GM23248 (cell line): Measurements from ENCODE around the gene ABL2. TPM values are rescaled to one million over a fixed set of nuclear protein-coding genes. Genes with fewer than 3 reads are reported as not detected.

Experiments used
- DNase-seq: peaks from one replicate; pipeline ENCODE4 v3.0.0-alpha.2; 2015
- H2AFZ ChIP-seq: fragments of 200-600 bp; sonication (generic); 2 replicates; pipeline ENCODE4 v1.6.1; 2016; ENCODE audit warnings: antibody characterized with exemption
- H3F3A ChIP-seq: fragments of 200-600 bp; sonication (generic); 2 replicates; pipeline ENCODE4 v1.6.1; 2016; ENCODE audit warnings: mild to moderate bottlenecking, antibody characterized with exemption, mixed run types; ENCODE audit not compliant: insufficient read depth
- H3K27ac ChIP-seq: fragments of 200-600 bp; sonication (generic); 2 replicates; pipeline ENCODE4 v1.5.1; 2016; ENCODE audit warnings: mild to moderate bottlenecking
- H3K27me3 ChIP-seq: fragments of 200-600 bp; sonication (generic); replicated peaks from 2 replicates; pipeline ENCODE4 v1.6.1; 2016; ENCODE audit warnings: mild to moderate bottlenecking; ENCODE audit not compliant: insufficient read depth
- H3K36me3 ChIP-seq: fragments of 200-600 bp; sonication (generic); 2 replicates; pipeline ENCODE4 v1.6.1; 2016; ENCODE audit warnings: low read depth, mild to moderate bottlenecking
- H3K4me1 ChIP-seq: fragments of 200-600 bp; sonication (generic); 2 replicates; pipeline ENCODE4 v1.6.1; 2016; ENCODE audit warnings: mild to moderate bottlenecking; ENCODE audit not compliant: insufficient read depth
- H3K4me2 ChIP-seq: fragments of 200-600 bp; sonication (generic); one replicate; pipeline ENCODE4 v1.6.1; 2016; ENCODE audit warnings: mild to moderate bottlenecking; ENCODE audit not compliant: unreplicated experiment
- H3K4me3 ChIP-seq: fragments of 200-600 bp; sonication (generic); 2 replicates; pipeline ENCODE4 v1.5.1; 2016; ENCODE audit warnings: mild to moderate bottlenecking
- H3K79me2 ChIP-seq: fragments of 200-600 bp; sonication (generic); 2 replicates; pipeline ENCODE4 v1.6.1; 2016; ENCODE audit warnings: mild to moderate bottlenecking; ENCODE audit not compliant: insufficient read depth
- H3K9ac ChIP-seq: fragments of 200-600 bp; sonication (generic); 2 replicates; pipeline ENCODE4 v1.6.1; 2016; ENCODE audit warnings: mild to moderate bottlenecking
- H3K9me2 ChIP-seq: fragments of 200-600 bp; sonication (generic); 2 replicates; pipeline ENCODE4 v1.6.1; 2016; ENCODE audit warnings: mixed run types, mild to moderate bottlenecking, moderate library complexity; ENCODE audit not compliant: insufficient read depth
- H3K9me3 ChIP-seq: fragments of 200-600 bp; sonication (generic); one replicate; pipeline ENCODE4 v1.6.1; 2017; ENCODE audit warnings: low read depth
- H4K20me1 ChIP-seq: fragments of 200-600 bp; sonication (generic); 2 replicates; pipeline ENCODE4 v1.6.0; 2016; ENCODE audit not compliant: insufficient read depth
- EZH2 ChIP-seq: fragments of 200-600 bp; sonication (generic); IDR thresholded peaks from 2 replicates; pipeline ENCODE4 v1.6.1; 2018; ENCODE audit warnings: antibody characterized with exemption, mild to moderate bottlenecking; ENCODE audit not compliant: insufficient read depth, poor library complexity, severe bottlenecking
- EZH2phosphoT487 ChIP-seq: fragments of 200-600 bp; sonication (generic); IDR thresholded peaks from 2 replicates; pipeline ENCODE4 v1.6.1; 2018; ENCODE audit warnings: antibody characterized with exemption, moderate library complexity, mild to moderate bottlenecking, low read depth; ENCODE audit not compliant: insufficient read depth
- WGBS, 2 experiments: methylation state at CpG; one replicate each; pipeline ENCODE4 v1.1.6; 2015 to 2017; ENCODE audit warnings: low lambda C conversion rate in 2 of 2, low coverage in 1 of 2; ENCODE audit errors: missing lambda C conversion rate in 2 of 2; 5-methylcytosine and 5-hydroxymethylcytosine counted together
- in situ Hi-C: fragments of 300-500 bp; cut with MboI; formaldehyde crosslinking; loops from 2 replicates; pipeline ENCODE4 v1.15.0; 2020
- polyA plus RNA-seq: library from polyadenylated mRNA; unstranded; fragments of >200 nt; fragmentation: Nextera tagmentation; extraction: Ambion mirVana; gene quantifications from 2 replicates; pipeline ENCODE4 v1.2.1, GENCODE V29; 2016
- total RNA-seq: library from RNA; depleted of rRNA; stranded (reverse); fragments of >200 nt; shearing (Covaris generic); gene quantifications from 2 replicates; pipeline ENCODE4 v1.2.3, GENCODE V29; 2014

The ABL2 gene
- total and polyA plus RNA-seq, 2 experiments from 2014 or later: 13.2 to 38.6 TPM

DNA sequence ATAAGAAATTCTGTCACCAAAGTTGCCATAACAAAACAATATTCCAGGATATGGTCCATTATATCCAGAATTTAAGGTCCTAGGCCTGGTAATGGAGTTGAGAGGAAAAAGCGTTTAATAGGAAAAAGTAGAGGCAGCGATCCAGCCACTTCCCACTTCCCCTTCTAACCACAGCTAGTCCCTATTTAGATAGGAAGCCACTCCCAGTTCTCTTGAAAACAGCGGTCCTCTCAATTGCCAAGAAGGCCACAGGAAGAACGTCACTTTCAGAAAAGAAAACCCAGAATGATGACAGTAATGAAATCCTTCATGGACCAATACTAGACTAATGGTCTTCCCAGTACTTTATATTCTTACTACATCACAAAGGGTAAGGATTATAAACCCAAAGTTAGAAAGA, 38.6 kb downstream of the ABL2 start:
- no peaks in the 10 kb centered on the region for H3K9me2 ChIP-seq
- no peak for DNase-seq
- H3K27ac ChIP-seq: no peak overlapping the region
- H4K20me1 ChIP-seq: no peaks in the 10 kb centered on the region
- no peaks in the 10 kb centered on the region for H3K9me3 ChIP-seq
- no peak overlapping the region for H3K4me2 ChIP-seq
- 0 out of 2 replicates have a peak, but pooled peaks cover 16% of the 10 kb centered on the region for H3K4me1 ChIP-seq
- no peak overlapping the region for H2AFZ ChIP-seq
- H3K9ac ChIP-seq: no peak overlapping the region
- in situ Hi-C loops: no loop called here
- no peak overlapping the region for H3K4me3 ChIP-seq
- H3F3A ChIP-seq: no peaks in the 10 kb centered on the region
- no peaks in the 10 kb centered on the region for H3K27me3 ChIP-seq
- no peaks in the 10 kb centered on the region for H3K36me3 ChIP-seq
- WGBS, 2 experiments: 78 to 86% methylated on average over 4 of the region's 4 CpGs
- no peak for TF ChIP-seq EZH2
- H3K79me2 ChIP-seq: peaks cover 98% of the 10 kb centered on the region

DNA sequence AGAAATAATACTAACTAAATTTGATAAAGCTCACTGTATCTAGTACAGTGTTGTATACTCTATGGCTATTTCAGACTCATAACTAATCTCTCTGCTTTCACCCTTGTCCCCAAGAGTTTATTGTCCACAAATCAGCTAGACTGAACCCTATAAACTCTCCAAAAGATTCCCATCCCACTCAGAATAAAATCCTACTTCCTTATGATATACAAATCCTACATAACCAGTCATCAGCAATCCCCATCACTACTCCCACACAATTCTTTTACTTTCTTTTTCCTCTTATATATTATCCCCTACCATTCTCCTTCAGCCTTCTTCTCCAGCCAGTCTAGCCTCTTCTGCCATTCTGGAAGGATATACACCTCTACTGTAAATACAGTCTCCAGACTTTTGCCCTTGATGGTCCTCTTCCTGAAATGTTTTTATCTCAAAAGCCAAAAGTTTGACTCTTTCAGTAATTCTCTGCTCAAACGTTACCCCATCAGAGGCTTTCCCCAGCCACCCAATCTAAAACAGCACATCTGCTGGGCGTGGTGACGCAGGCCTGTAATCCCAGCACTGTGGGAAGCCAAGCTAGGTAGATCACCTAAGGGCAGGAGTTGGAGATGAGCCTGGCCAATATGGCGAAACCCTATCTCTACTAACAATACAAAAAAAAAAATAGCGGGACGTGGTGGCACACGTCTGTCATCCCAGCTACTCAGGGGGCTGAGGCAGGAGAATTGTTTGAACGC, 41.6 kb downstream of the ABL2 start:
- in situ Hi-C loops: no loop called here
- Histone ChIP-seq H4K20me1 (no peaks in the 10 kb centered on the region), H3K4me1 (0 out of 2 replicates have a peak, but pooled peaks cover 12% of the 10 kb centered on the region), H2AFZ (no peak overlapping the region), H3F3A (no peaks in the 10 kb centered on the region), H3K9me2 (no peaks in the 10 kb centered on the region), H3K36me3 (no peaks in the 10 kb centered on the region), H3K9me3 (no peaks in the 10 kb centered on the region), H3K9ac (no peak overlapping the region), H3K4me2 (peak overlapping the region; percentile 20), H3K4me3 (no peak overlapping the region), H3K27me3 (no peaks in the 10 kb centered on the region), H3K79me2 (peaks cover 95% of the 10 kb centered on the region), H3K27ac (no peak overlapping the region)
- no peak for DNase-seq
- no peak for TF ChIP-seq EZH2
- TF ChIP-seq EZH2phosphoT487: no peak
- WGBS, 2 experiments: 91 to 93% methylated on average over 8 of the region's 8 CpGs

DNA sequence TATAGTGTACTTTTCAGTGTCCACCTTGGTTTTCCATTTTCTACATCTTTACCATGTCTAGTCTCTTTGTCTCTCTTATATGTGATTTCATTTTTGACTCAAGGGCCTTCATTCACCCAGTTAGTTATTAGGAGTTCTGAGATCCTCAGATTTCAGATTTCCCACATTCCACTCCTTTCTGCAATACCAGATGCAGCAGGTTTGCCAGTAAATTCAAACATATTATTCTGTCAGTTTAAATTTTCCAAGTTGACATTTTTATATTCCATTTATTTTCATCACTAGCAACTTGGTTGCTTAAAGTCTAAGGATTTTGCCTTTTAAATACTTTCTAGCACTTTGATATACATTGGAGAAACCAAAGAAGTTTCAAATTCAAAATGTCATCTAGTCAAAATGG, 42.4 kb downstream of the ABL2 start:
- in situ Hi-C loops: no loop called here
- no peaks in the 10 kb centered on the region for H3K9me2 ChIP-seq
- TF ChIP-seq EZH2phosphoT487: no peak
- no peak for TF ChIP-seq EZH2
- no peak overlapping the region for H3K27ac ChIP-seq
- H3K36me3 ChIP-seq: no peaks in the 10 kb centered on the region
- H3K9me3 ChIP-seq: no peaks in the 10 kb centered on the region
- no peaks in the 10 kb centered on the region for H3K27me3 ChIP-seq
- no peak for DNase-seq
- no peak overlapping the region for H3K9ac ChIP-seq
- H4K20me1 ChIP-seq: no peaks in the 10 kb centered on the region
- H3K4me2 ChIP-seq: no peak overlapping the region
- no peaks in the 10 kb centered on the region for H3F3A ChIP-seq
- 0 out of 2 replicates have a peak, but pooled peaks cover 12% of the 10 kb centered on the region for H3K4me1 ChIP-seq
- H3K79me2 ChIP-seq: peaks cover 95% of the 10 kb centered on the region
- no peak overlapping the region for H2AFZ ChIP-seq
- H3K4me3 ChIP-seq: no peak overlapping the region

DNA sequence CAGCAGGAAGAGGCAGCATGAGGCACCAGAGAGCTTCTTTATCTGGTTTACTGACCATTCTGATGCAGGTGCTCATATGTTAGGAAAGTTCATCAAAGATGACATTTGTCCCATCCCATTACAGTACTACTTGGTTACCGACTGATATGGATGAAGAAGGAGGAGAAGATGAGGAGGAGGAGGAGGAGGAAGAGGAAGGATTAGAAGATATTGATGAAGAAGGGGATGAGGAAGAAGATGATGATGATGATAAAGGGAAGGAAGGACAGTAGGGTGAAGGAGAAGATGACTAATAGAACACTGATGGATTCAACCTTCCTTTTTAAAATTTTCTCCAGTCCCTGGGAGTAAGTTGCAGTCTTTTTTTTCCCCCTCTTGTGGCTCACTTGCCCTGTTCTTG, 45.1 kb downstream of the ABL2 start:
- Histone ChIP-seq H4K20me1 (no peaks in the 10 kb centered on the region), H3K9me2 (no peaks in the 10 kb centered on the region), H3K79me2 (peaks cover 90% of the 10 kb centered on the region), H2AFZ (no peak overlapping the region), H3K27me3 (no peaks in the 10 kb centered on the region), H3K9ac (no peak overlapping the region), H3K4me1 (peaks cover 15% of the 10 kb centered on the region), H3K9me3 (no peaks in the 10 kb centered on the region), H3K36me3 (no peaks in the 10 kb centered on the region), H3F3A (no peaks in the 10 kb centered on the region), H3K4me3 (no peak overlapping the region), H3K4me2 (no peak overlapping the region), H3K27ac (no peak overlapping the region)
- in situ Hi-C loops: no loop called here
- TF ChIP-seq EZH2: no peak
- WGBS, 2 experiments: 93 to 100% methylated on average over 1 of the region's 1 CpG
- no peak for DNase-seq

- Histone ChIP-seq H3K79me2 (peaks cover 88% of the 10 kb centered on the region), H3K4me3 (no peak overlapping the region), H3K9ac (no peak overlapping the region), H3K4me1 (peaks cover 21% of the 10 kb centered on the region), H3K36me3 (no peaks in the 10 kb centered on the region), H3K9me2 (no peaks in the 10 kb centered on the region), H3K4me2 (no peak overlapping the region), H2AFZ (no peak overlapping the region), H3K27ac (no peak overlapping the region), H3K27me3 (no peaks in the 10 kb centered on the region), H4K20me1 (no peaks in the 10 kb centered on the region), H3K9me3 (no peaks in the 10 kb centered on the region), H3F3A (peaks cover 3% of the 10 kb centered on the region)
- TF ChIP-seq EZH2phosphoT487 (no peak), EZH2 (no peak)
- WGBS, 2 experiments: 90% methylated on average over 5 of the region's 5 CpGs
- in situ Hi-C loops: no loop called here
- no peak for DNase-seq
Measured at GRCh38 chr1:179183857-179184256, 45.6 kb downstream of the ABL2 start.
